DMS79 treated with DMSO at 0.1 percent for 48 hours (cell line): ENCODE measurements around the gene ZC3H8.

ENCODE experiments used
- DNase-seq: peaks from one replicate; lab custom pipeline; 2025; lab: John Stamatoyannopoulos, UW

The ZC3H8 gene

DNA sequence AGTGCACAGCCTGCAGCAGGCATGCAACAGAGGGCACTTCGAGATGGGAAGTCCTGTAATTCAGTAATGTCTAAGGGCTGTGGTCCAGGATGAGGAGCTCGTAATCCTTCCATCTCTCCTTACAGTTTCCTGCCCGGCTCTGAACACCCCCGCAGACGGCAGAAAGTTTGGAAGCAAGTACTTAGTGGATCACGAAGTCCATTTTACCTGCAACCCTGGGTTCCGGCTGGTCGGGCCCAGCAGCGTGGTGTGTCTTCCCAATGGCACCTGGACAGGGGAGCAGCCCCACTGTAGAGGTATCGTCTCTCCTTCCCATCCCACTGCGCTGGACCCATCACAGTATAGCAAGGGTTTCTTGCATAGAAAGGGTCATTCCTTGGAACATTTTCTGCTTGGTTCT is 90.0 kb downstream of the ZC3H8 start:
- no peak for DNase-seq

DNA sequence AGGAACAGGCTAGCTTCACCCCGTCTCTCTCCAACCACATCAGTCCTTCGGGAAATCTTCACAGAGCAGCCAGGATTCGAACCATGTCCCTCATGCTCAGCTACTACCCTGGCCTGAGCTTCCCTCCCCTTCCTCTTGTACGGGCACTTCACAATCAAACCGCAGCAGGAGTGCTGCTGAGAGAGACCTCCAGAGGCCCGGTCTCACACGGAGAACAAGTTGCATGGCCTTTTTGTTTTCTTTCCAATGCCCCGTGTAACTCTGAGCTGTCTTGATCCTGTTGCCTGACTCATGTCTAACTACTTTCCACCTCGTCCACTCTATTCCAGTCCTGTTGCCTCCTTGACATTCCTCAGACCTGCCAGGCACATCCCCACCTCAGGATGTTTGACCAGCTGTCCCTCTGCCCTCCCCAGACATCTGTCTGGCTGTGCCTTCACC is 91.3 kb downstream of the ZC3H8 start:
- no peak for DNase-seq

- DNase-seq: no peak
Observed at GRCh38 chr2:112162956-112163355, 91.9 kb downstream of the ZC3H8 start.

- DNase-seq: no peak
Observed at GRCh38 chr2:112162341-112162740, 92.5 kb downstream of the ZC3H8 start.
